CD4-positive, alpha-beta T cell (primary cell): ENCODE measurements around the gene ATOH1. TPM values are rescaled to one million over a fixed set of nuclear protein-coding genes. Genes with fewer than 3 reads are reported as not detected.

ENCODE experiments used
- ATAC-seq: fragments of 200-7000 bp; cut with Tn5 transposase; one replicate; pipeline ENCODE4 v1.10.0; 2022; ENCODE audit warnings: mild to moderate bottlenecking; ENCODE audit not compliant: poor library complexity
- CTCF ChIA-PET: fragments of 350-600 bp; sonication (Branson Sonifier 250); formaldehyde crosslinking; loops from one replicate; lab custom pipeline; 2021; ENCODE audit warnings: antibody characterized with exemption, inconsistent platforms; lab: Charles Lee
- POLR2A ChIA-PET: fragments of 350-600 bp; sonication (Branson Sonifier 250); formaldehyde crosslinking; loops from one replicate; lab custom pipeline; 2021; ENCODE audit warnings: antibody characterized with exemption, inconsistent platforms; lab: Charles Lee
- DNase-seq, 14 experiments: peaks; one replicate each; pipeline ENCODE4 v3.0.0-alpha.2; 2013 to 2020; ENCODE audit warnings: mixed read lengths in 2 of 14
- H3K27ac ChIP-seq, 2 donors: one replicate each; pipeline versions ENCODE4 v1.5.1 to v1.7.0; 2013; ENCODE audit warnings: low read length in 2 of 2, low read depth in 1 of 2, mild to moderate bottlenecking in 1 of 2
- H3K27me3 ChIP-seq, 2 experiments: 1 replicate in 1 of 2; 2 replicates in 1 of 2; pipeline versions ENCODE4 v1.6.1 to v1.7.0; 2013; ENCODE audit warnings: low read length in 2 of 2, control low read depth in 1 of 2, mild to moderate bottlenecking in 1 of 2, moderate library complexity in 1 of 2; ENCODE audit not compliant: insufficient read depth in 2 of 2, control insufficient read depth in 1 of 2
- H3K36me3 ChIP-seq: one replicate; pipeline ENCODE4 v1.6.1; 2013; ENCODE audit warnings: low read length, control low read depth; ENCODE audit not compliant: insufficient read depth
- H3K4me1 ChIP-seq: one replicate; pipeline ENCODE4 v1.6.1; 2013; ENCODE audit warnings: low read length, control low read depth; ENCODE audit not compliant: insufficient read depth
- H3K4me3 ChIP-seq: one replicate; pipeline ENCODE4 v1.5.1; 2013; ENCODE audit warnings: mild to moderate bottlenecking, low read length, moderate library complexity
- H3K9me3 ChIP-seq, 2 experiments: 1 replicate in 1 of 2; 2 replicates in 1 of 2; pipeline versions ENCODE4 v1.6.1 to v1.7.0; 2013; ENCODE audit warnings: low read length in 2 of 2, mild to moderate bottlenecking in 2 of 2, control low read depth in 1 of 2, moderate library complexity in 1 of 2; ENCODE audit not compliant: control insufficient read depth in 1 of 2, insufficient read depth in 1 of 2
- H3K27ac Mint-ChIP-seq: one replicate; pipeline ENCODE4 v1.8.0; 2020; ENCODE audit warnings: mixed read lengths
- H3K27me3 Mint-ChIP-seq: one replicate; pipeline ENCODE4 v1.8.0; 2021; ENCODE audit warnings: mixed read lengths
- H3K36me3 Mint-ChIP-seq: one replicate; pipeline ENCODE4 v1.8.0; 2021; ENCODE audit warnings: low read depth, mixed read lengths
- H3K4me1 Mint-ChIP-seq: one replicate; pipeline ENCODE4 v1.8.0; 2021; ENCODE audit warnings: low read depth, mixed read lengths
- H3K4me3 Mint-ChIP-seq: one replicate; pipeline ENCODE4 v1.8.0; 2020; ENCODE audit warnings: mild to moderate bottlenecking, mixed read lengths
- H3K9me3 Mint-ChIP-seq: one replicate; pipeline ENCODE4 v1.8.0; 2020; ENCODE audit warnings: mixed read lengths
- CTCF ChIP-seq: fragments of 200-600 bp; IDR thresholded peaks from one replicate; pipeline ENCODE4 v1.8.0; 2022; ENCODE audit warnings: antibody characterized with exemption, mild to moderate bottlenecking
- intact Hi-C, 2 experiments: fragments of 100-400 bp; cut with DNase I in 1 of 2; cut with micrococcal nuclease in 1 of 2; formaldehyde crosslinking; loops; one replicate each; pipeline versions ENCODE4 v1.15.1 to v1.9.0; 2023 to 2025; cut with DNase I, micrococcal nuclease
- total RNA-seq, 174 experiments: library from RNA in 2 of 174; stranded (reverse) in 2 of 174; gene quantifications; one replicate each; pipeline ENCODE4 v1.2.3 and lab custom pipeline; 2021 to 2026

Gene ATOH1
- total RNA-seq, 2 experiments from 2014 or later, result not detected

DNA sequence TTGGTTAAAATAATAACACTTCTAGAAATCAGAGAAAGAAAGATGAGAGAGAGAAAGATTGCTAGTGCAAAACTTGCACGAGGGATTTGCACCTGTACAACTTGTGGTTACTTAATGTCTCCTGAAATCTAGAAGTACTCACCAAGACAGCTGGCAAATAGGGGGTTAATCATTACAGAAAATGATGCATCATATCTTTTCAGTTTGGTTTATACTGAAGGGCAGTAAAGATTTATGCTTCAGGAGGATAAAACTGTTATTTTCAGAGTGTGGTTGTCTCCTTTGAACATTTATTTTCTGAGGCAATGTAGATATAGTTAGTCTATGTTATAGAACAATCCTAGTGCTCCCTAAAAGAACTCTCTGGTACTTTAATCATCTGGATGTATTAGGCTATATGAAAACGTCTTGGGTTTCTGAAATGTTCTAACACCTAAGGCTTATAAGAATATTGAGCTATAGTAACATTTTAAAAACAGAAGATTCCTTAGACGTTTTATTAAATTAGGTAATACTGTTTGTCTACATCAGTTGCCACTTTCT lies 13.3 kb downstream of the ATOH1 start:
- peaks cover 4% of the 10 kb centered on the region for H3K9me3 Mint-ChIP-seq
- H3K27me3 Mint-ChIP-seq, result peaks cover 20% of the 10 kb centered on the region
- ChIA-PET POLR2A (no interaction called here), CTCF (no interaction called here)
- H3K4me1 ChIP-seq, result no peaks in the 10 kb centered on the region
- H3K4me3 ChIP-seq, result no peak overlapping the region
- intact Hi-C loops, result no loop called here
- peaks cover 0 to 3% of the 10 kb centered on the region in 2 experiments for H3K9me3 ChIP-seq
- no peaks in the 10 kb centered on the region for H3K27me3 ChIP-seq
- no peak overlapping the region for H3K4me3 Mint-ChIP-seq
- no peaks in the 10 kb centered on the region for H3K36me3 ChIP-seq
- no peak for TF ChIP-seq CTCF
- H3K36me3 Mint-ChIP-seq, result no peaks in the 10 kb centered on the region
- H3K27ac ChIP-seq, result no peak overlapping the region
- no peak for ATAC-seq
- H3K27ac Mint-ChIP-seq, result no peak overlapping the region
- no peaks in the 10 kb centered on the region for H3K4me1 Mint-ChIP-seq
- no peak for DNase-seq

DNA sequence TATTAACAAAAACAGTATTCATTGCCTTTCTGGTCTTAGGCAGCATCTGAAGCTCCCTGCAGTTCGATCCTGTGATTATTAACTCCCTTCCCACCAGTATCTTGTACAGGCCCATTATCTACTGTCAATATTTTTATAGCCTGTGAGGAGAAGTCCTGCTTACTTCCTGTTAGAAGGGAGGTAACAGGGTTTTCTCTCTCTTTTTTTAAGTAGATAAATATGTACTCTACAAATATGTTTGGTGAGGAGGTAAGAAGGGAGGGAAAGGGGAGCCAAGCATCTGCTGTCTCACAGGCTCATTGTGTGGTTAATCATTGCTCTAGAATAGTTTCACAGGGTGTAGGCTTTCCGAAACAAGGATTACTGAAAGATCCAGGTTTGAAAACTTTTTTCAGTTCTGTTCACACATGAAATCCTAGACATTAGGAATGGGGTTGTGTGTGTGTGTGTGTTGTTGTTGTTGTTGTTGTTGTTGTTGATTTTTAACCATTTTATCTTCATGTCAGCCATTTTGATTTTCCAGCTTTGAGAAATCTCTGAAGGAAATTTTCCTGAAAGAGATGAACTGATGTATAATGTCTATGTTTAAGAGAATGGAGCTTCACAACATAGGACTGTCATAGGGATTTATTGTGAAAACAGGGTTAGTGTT lies 14.2 kb downstream of the ATOH1 start:
- DNase-seq (no peak), ATAC-seq (no peak)
- Mint-ChIP-seq H3K9me3 (peaks cover 4% of the 10 kb centered on the region), H3K27ac (no peak overlapping the region), H3K36me3 (no peaks in the 10 kb centered on the region), H3K4me3 (no peak overlapping the region), H3K27me3 (peaks cover 22% of the 10 kb centered on the region), H3K4me1 (no peaks in the 10 kb centered on the region)
- CTCF ChIA-PET, result no interaction called here
- POLR2A ChIA-PET, result no interaction called here
- Histone ChIP-seq H3K4me3 (no peak overlapping the region), H3K27me3 (no peaks in the 10 kb centered on the region), H3K4me1 (no peaks in the 10 kb centered on the region), H3K9me3 (no peaks in the 10 kb centered on the region), H3K27ac (no peak overlapping the region), H3K36me3 (no peaks in the 10 kb centered on the region)
- intact Hi-C loops, result no loop called here
- no peak for TF ChIP-seq CTCF

GRCh38 chr4:93843772-93844171 lies 15.2 kb downstream of the ATOH1 start:
- no peaks in the 10 kb centered on the region for H3K9me3 ChIP-seq
- Mint-ChIP-seq H3K4me3 (no peak overlapping the region), H3K27me3 (peaks cover 18% of the 10 kb centered on the region), H3K9me3 (peaks cover 4% of the 10 kb centered on the region), H3K36me3 (no peaks in the 10 kb centered on the region), H3K4me1 (no peaks in the 10 kb centered on the region), H3K27ac (no peak overlapping the region)
- DNase-seq (no peak), ATAC-seq (no peak)
- H3K4me1 ChIP-seq, result no peaks in the 10 kb centered on the region
- ChIA-PET CTCF (no interaction called here), POLR2A (no interaction called here)
- TF ChIP-seq CTCF, result no peak
- H3K4me3 ChIP-seq, result no peak overlapping the region
- H3K27me3 ChIP-seq, result no peaks in the 10 kb centered on the region
- no peaks in the 10 kb centered on the region for H3K36me3 ChIP-seq
- intact Hi-C loops, result no loop called here
- H3K27ac ChIP-seq, result no peak overlapping the region
